ENCODE results near the gene PRKAG2.

DNA sequence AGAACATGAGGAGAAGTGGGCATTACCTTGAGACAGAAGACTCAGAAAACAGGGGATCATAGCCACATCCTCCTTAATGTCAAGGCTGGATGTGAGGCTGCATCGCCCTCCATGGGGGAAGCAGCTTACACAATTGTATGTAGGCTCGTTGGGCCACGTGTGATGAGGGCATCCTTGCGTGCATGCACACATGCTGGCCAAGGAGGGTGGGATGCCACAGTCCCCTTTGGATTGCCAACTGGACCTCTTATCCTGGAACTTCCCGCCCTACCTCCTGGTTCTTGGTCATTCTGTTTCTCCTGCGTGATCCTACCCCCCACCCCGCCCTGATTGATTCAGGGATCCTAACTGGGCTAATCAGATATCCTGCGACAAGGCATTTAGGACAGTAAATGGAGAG is 102.0 kb downstream of the PRKAG2 start:
- TF ChIP-seq POLR2AphosphoS5 (IDR thresholded peaks at IDR 0.05) = no peak
- TF ChIP-seq POLR2A (IDR thresholded peaks at IDR 0.05) = no peak
- TF ChIP-seq, protein P1, sequence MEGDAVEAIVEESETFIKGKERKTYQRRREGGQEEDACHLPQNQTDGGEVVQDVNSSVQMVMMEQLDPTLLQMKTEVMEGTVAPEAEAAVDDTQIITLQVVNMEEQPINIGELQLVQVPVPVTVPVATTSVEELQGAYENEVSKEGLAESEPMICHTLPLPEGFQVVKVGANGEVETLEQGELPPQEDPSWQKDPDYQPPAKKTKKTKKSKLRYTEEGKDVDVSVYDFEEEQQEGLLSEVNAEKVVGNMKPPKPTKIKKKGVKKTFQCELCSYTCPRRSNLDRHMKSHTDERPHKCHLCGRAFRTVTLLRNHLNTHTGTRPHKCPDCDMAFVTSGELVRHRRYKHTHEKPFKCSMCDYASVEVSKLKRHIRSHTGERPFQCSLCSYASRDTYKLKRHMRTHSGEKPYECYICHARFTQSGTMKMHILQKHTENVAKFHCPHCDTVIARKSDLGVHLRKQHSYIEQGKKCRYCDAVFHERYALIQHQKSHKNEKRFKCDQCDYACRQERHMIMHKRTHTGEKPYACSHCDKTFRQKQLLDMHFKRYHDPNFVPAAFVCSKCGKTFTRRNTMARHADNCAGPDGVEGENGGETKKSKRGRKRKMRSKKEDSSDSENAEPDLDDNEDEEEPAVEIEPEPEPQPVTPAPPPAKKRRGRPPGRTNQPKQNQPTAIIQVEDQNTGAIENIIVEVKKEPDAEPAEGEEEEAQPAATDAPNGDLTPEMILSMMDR (IDR thresholded peaks at IDR 0.05 in 8 of 11, conservative IDR thresholded peaks at IDR 0.05 in 3 of 11) = no peak
